Skin of body (tissue), 2 donors: Measurements from ENCODE around the gene ZRANB1. TPM values are rescaled to one million over a fixed set of nuclear protein-coding genes. Genes with fewer than 3 reads are reported as not detected.

ENCODE experiments used
- DNase-seq: peaks from one replicate; lab custom pipeline; 2025; lab: John Stamatoyannopoulos, UW
- total RNA-seq: library from RNA; depleted of rRNA; stranded (reverse); fragments of >200 nt; gene quantifications from one replicate; pipeline ENCODE4 v1.2.3, GENCODE V29; 2014

The ZRANB1 gene
- total RNA-seq, 1 donor from 2014 or later: 33.5 TPM

GRCh38 chr10:124918906-124919305 lies 23.0 kb upstream of the ZRANB1 start:
- no peak for DNase-seq

DNA sequence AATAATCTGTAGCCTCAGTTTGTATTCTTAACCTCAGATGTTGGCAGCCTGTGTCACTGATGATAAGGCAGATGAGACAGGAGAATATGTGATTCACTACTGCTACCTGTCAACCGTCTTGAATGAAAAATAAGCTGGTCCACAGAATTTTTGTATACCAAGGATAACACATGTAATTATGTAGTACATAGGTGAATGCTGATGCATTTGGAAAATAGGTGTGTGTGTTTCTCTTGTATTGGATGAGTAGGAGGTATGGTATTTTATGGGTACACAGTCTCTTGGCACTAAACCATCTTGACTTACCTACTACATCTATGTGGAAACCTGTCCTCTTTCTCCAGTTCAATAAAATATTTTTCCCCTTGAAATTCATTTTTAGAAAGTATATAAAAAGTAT lies 20.7 kb upstream of the ZRANB1 start:
- no peak for DNase-seq

DNA sequence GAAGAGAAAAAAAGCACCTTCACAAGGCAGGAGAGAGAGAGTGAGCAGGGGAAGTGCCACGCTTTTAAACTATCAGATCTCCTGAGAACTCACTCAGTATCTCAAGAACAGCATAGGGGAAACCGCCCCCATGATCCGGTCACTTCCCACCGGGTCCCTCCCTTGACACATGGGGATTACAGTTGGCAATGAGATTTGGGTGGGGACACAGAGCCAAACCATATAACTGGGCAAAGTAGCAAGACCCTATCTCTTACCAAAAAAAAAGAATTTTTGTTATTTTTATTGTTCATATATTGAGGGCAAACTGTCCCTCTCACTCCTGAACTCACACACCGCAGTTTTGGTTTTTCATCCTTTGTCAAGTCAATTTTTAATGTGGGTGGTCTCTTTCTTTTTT lies 18.2 kb upstream of the ZRANB1 start:
- DNase-seq: no peak

DNA sequence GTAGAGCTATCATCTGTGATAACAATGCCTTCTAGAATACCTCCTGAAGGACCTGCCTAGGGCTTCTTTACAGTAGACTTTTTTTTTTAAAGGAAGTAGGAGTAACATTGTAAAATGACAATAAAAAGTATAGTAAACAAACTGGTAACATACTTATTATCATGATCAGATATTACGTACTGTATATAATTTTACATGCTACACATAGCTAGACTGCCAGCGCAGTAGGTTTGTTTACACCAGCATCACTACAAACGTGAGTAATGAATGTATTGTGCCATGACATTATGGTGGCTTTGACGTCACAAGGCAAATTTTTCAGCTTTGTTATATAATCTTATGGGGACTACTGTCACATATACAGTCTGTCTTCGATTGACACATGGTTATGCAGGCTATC lies 15.4 kb upstream of the ZRANB1 start:
- no peak for DNase-seq

- no peak for DNase-seq
Measured at GRCh38 chr10:124928087-124928486, 13.8 kb upstream of the ZRANB1 start.

GRCh38 chr10:124928545-124928944 lies 13.4 kb upstream of the ZRANB1 start:
- DNase-seq: no peak

DNA sequence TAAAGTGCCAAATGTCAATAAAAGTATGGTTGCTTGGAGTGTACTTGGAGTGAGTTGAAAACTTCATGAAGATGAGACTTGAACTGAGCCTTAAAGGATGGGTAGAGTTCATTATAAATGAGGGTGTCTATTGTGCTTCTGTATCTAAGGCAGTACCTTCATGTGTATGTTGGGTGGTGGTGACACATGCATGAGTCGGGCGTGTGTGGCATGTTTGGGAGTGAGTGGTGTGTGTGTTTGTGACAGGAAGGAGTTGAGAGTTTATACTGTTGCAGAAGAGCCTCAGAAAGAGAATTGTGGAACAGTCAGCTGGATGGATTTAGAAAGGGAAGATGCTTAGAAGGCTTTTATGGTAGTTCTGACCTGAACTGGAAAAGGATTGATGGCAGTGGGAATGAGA lies 6.0 kb upstream of the ZRANB1 start:
- no peak for DNase-seq

GRCh38 chr10:124936813-124937212 lies 5.1 kb upstream of the ZRANB1 start:
- no peak for DNase-seq

DNA sequence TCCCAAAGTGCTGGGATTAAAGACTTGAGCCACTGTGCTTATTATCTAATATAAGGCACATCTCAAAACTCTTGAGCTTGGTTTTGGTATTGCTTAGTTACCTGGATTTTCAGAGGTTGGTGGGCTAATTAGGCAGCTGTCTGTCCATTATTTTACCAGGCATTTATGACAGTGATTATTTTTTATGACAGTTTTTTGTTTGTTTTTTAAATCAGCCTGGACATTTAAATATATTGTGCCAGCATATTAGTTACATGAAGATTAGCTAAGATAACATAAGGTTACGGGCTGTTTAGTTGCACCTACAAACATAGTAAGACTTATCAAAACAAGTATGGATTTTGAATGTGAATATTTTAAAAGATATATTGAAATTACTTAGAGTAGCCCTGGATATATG lies 2.6 kb upstream of the ZRANB1 start:
- DNase-seq: no peak

GRCh38 chr10:124942317-124943169 lies 620 bp downstream of the ZRANB1 start:
- no peak for DNase-seq

DNA sequence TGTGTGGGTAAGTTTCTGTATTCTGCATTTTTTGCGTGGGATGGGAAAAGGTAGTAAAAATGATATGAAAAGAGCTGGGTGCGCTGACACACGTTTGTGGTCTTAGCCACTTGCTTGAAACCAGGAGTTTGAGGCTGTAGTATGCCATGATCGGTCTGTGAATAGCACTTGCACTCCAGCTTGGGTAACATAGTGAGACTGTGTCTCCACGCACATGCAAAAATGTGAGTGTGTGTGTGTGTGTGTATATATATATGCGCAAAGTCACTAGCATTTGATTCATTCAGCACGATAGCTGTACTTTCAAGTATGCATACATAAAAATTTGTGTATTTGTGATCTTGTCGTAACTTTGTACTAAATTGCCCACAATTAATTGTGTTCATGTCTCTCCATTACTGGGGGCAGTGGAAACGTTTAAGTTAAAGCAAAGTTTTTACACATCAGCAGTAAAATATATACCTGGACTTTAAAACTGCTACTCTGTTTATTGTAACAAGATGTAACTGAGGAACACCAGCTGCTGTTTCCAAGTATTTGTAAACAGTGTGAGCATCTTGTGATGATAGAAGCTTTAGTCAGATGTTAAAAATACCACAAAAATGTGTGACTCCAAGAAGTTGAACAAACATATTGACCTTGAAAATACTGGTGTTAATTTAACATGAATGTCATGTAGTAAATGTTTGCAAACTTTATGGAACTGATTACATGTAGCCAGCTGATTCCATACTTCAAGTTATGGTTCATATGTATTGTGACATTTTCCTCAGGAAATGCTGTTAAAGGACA lies 1.6 kb downstream of the ZRANB1 start:
- peak; percentile 64 for DNase-seq

GRCh38 chr10:124944982-124945381 lies 3.1 kb downstream of the ZRANB1 start:
- no peak for DNase-seq

DNA sequence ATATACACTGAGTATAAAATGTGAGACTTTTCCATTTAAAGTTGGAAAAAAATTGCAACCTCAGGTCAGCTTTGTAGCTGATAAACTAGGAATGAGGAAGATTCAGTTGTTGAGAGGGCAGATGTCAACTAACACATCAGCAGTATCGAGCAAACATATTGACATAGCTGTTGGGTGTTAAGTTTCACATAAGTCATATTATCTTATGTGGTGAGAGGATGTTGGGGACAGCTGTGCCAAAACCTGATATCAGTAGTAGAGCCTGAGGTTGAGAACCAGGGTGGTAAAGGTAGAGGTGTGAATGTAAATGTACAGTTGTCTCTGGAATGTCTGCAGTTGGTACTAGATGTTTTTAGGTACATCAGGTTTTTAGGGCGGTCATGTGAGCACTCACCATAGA lies 5.0 kb downstream of the ZRANB1 start:
- DNase-seq: no peak

DNA sequence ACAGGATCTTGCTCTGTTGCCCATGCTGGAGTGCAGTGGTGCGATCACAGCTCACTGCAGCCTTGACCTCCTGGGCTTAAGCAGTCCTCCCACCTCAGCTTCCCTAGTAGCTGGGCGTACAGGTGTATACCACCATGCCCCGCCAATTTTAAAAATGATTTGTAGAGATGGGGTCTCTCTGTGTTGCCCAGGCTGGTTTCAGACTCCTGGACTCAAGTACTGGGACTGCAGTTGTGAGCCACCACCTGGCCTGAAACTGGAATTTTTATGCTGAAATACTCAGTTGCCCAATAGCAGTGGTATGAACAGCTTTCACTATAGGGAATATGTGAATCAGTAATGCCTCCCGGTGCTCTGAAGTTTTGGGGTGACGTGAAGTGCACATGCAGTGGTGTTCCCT lies 7.6 kb downstream of the ZRANB1 start:
- no peak for DNase-seq

- no peak for DNase-seq
Measured at GRCh38 chr10:124952123-124952522, 10.2 kb downstream of the ZRANB1 start.

- no peak for DNase-seq
Measured at GRCh38 chr10:124953421-124953820, 11.5 kb downstream of the ZRANB1 start.

DNA sequence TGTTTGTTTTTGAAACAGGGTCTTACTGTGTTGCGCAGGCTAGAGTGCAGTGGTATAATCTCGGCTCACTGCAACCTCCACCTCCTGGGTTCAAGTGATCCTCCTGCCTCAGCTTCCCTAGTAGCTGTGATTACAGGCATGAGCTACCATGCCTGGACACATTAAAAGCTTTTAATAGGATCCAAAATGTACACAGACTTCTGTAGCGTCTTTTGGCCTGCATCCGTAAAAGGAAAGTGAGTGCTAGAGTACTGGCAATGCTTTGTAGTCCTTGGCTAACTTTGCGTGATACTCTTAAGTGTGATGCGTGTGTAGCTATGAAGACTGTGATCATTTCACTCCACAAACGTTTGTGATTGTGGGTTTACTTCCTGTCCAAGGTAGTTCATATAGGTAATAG lies 13.3 kb downstream of the ZRANB1 start:
- DNase-seq: no peak

GRCh38 chr10:124955868-124956267 lies 13.9 kb downstream of the ZRANB1 start:
- no peak for DNase-seq

GRCh38 chr10:124956764-124957163 lies 14.8 kb downstream of the ZRANB1 start:
- no peak for DNase-seq

DNA sequence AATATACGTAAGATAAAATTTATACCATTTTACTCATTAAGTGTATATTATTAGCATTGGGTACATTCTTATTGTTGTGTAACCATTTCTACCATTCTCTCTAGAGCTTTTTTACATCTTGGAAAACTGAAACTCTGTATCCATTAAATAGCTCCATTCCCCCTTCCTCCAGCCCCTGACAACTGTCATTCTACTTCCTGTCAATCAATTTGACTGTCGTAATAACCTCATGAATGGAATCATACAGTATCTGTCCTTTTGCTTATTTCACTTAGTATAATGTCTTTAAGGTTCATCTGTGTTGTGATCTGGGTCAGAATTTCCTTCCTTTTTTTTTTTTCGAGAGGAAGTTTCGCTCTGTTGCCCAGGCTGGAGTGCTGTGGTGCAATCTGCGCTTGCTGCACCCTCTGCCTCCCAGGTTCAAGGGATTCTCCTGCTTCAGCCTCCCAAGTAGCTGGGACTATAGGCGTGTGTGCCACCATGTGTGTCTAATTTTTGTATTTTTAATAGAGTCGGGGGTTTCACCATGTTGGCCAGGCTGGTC lies 15.6 kb downstream of the ZRANB1 start:
- no peak for DNase-seq

DNA sequence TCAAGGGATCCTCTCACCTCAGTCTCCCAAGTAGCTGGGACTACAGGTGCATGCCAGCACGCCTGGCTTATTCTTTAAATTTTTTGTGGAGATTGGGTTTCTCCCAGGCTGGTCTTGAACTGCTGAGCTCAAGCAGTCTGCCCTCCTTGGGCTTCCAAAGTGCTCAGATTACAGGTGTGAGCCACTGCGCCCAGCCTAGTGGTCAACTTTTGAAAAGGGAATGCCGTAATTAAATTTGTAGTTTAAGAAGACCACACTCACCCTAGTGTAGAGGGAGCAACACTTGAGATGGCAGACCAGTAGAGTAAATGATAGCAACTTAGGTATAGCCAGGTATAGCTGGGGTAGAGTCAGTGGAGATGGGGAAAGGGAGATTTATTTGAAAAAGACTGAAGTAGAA lies 17.6 kb downstream of the ZRANB1 start:
- DNase-seq: no peak

DNA sequence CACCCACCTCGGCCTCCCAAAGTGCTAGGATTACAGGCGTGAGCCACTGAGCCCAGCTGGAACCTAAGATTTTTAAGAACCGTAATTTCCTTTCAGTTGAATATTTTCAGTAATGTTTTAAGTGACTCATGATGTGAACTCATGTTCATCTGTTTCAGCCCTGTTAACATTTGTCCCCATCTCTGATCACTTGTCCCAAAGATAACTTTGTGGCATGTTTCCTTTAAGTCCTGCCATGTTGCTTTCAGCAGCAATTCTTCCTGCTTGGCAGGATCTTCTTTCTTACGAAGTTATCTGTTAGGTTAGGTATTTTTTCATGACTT lies 19.3 kb downstream of the ZRANB1 start:
- DNase-seq: no peak

DNA sequence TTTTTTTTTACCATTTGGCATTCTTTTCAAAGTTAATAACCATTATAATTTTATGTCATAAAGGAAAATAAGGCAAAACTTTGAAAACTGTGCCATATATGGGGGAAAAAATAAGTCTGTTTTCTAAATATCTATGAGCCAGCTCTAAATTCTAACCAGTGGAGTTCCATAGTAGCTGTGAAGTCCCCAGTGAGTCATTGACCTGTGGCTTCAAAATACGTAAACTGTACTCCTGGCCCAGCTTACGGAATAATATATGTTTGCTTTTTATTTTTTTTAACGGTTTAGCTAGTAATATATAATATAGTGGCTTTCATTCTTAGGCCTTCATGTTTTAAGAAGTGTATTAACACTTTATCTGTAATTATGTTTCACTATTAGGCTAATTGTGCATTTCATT lies 20.5 kb downstream of the ZRANB1 start:
- no peak for DNase-seq
